Activated T-helper 17 cell treated with anti-CD3 and anti-CD28 coated beads, Interleukin-2, amount 50 U/mL, for 72 hours (primary cell): ENCODE measurements around the gene NIN. TPM values are rescaled to one million over a fixed set of nuclear protein-coding genes. Genes with fewer than 3 reads are reported as not detected.

ENCODE experiments used
- ATAC-seq: fragments of 150-1000 bp; cut with Tn5 transposase; replicated peaks from 2 replicates; pipeline ENCODE4 v1.10.0; 2021; ENCODE audit warnings: mild to moderate bottlenecking, moderate library complexity
- H3K27ac Mint-ChIP-seq: one replicate; pipeline ENCODE4 v1.8.0; 2022; ENCODE audit warnings: mixed read lengths
- H3K27me3 Mint-ChIP-seq: one replicate; pipeline ENCODE4 v1.8.0; 2022; ENCODE audit warnings: mixed read lengths
- H3K36me3 Mint-ChIP-seq: one replicate; pipeline ENCODE4 v1.8.0; 2022; ENCODE audit warnings: low read depth, mild to moderate bottlenecking, mixed read lengths
- H3K4me1 Mint-ChIP-seq: one replicate; pipeline ENCODE4 v1.8.0; 2022; ENCODE audit warnings: mixed read lengths
- H3K4me3 Mint-ChIP-seq: one replicate; pipeline ENCODE4 v1.8.0; 2022; ENCODE audit warnings: mild to moderate bottlenecking, mixed read lengths
- H3K9me3 Mint-ChIP-seq: one replicate; pipeline ENCODE4 v1.8.0; 2022; ENCODE audit warnings: mixed read lengths
- total RNA-seq, 2 donors: library from RNA; stranded (reverse); gene quantifications; one replicate each; pipeline ENCODE4 v1.2.3, GENCODE V29; 2022

The NIN gene
- total RNA-seq, 2 donors from 2014 or later: 25.9 to 42.2 TPM

GRCh38 chr14:50797250-50798047 lies 33.5 kb downstream of the NIN start:
- Mint-ChIP-seq H3K4me1 (peaks cover 23% of the 10 kb centered on the region), H3K9me3 (no peaks in the 10 kb centered on the region), H3K27ac (peak overlapping the region; percentile 76), H3K27me3 (no peaks in the 10 kb centered on the region), H3K36me3 (peaks cover 8% of the 10 kb centered on the region), H3K4me3 (no peak overlapping the region)
- ATAC-seq: no peak

- no peak overlapping the region for H3K4me3 Mint-ChIP-seq
- no peaks in the 10 kb centered on the region for H3K27me3 Mint-ChIP-seq
- H3K27ac Mint-ChIP-seq: peak overlapping the region; percentile 11
- no peak for ATAC-seq
- no peaks in the 10 kb centered on the region for H3K9me3 Mint-ChIP-seq
- peaks cover 18% of the 10 kb centered on the region for H3K36me3 Mint-ChIP-seq
- H3K4me1 Mint-ChIP-seq: peaks cover 31% of the 10 kb centered on the region
Observed at GRCh38 chr14:50796390-50796789, 34.6 kb downstream of the NIN start.

GRCh38 chr14:50795909-50796308 lies 35.1 kb downstream of the NIN start:
- Mint-ChIP-seq H3K4me3 (no peak overlapping the region), H3K9me3 (no peaks in the 10 kb centered on the region), H3K27ac (peak overlapping the region; percentile 11), H3K4me1 (peaks cover 31% of the 10 kb centered on the region), H3K36me3 (peaks cover 21% of the 10 kb centered on the region), H3K27me3 (no peaks in the 10 kb centered on the region)
- no peak for ATAC-seq

- Mint-ChIP-seq H3K27ac (no peak overlapping the region), H3K4me3 (no peak overlapping the region), H3K4me1 (peaks cover 31% of the 10 kb centered on the region), H3K36me3 (peaks cover 26% of the 10 kb centered on the region), H3K9me3 (no peaks in the 10 kb centered on the region), H3K27me3 (no peaks in the 10 kb centered on the region)
- no peak for ATAC-seq
Observed at GRCh38 chr14:50795142-50795541, 35.8 kb downstream of the NIN start.

GRCh38 chr14:50794068-50794645 lies 36.8 kb downstream of the NIN start:
- ATAC-seq: no peak
- peaks cover 31% of the 10 kb centered on the region for H3K4me1 Mint-ChIP-seq
- no peak overlapping the region for H3K4me3 Mint-ChIP-seq
- H3K9me3 Mint-ChIP-seq: no peaks in the 10 kb centered on the region
- H3K27ac Mint-ChIP-seq: peak overlapping the region; percentile 39
- no peaks in the 10 kb centered on the region for H3K27me3 Mint-ChIP-seq
- peaks cover 34% of the 10 kb centered on the region for H3K36me3 Mint-ChIP-seq

GRCh38 chr14:50792634-50793068 lies 38.3 kb downstream of the NIN start:
- Mint-ChIP-seq H3K27me3 (no peaks in the 10 kb centered on the region), H3K4me3 (peak overlapping the region; percentile 78), H3K4me1 (peaks cover 29% of the 10 kb centered on the region), H3K27ac (peak overlapping the region; percentile 86), H3K9me3 (no peaks in the 10 kb centered on the region), H3K36me3 (peaks cover 39% of the 10 kb centered on the region)
- ATAC-seq: no peak

- Mint-ChIP-seq H3K27ac (peak overlapping the region; percentile 86), H3K27me3 (no peaks in the 10 kb centered on the region), H3K4me1 (peaks cover 29% of the 10 kb centered on the region), H3K4me3 (peak overlapping the region; percentile 78), H3K9me3 (no peaks in the 10 kb centered on the region), H3K36me3 (peaks cover 39% of the 10 kb centered on the region)
- peak; percentile 16 for ATAC-seq
Observed at GRCh38 chr14:50792051-50792477, 38.9 kb downstream of the NIN start.

GRCh38 chr14:50791201-50791600 lies 39.8 kb downstream of the NIN start:
- Mint-ChIP-seq H3K9me3 (no peaks in the 10 kb centered on the region), H3K27ac (no peak overlapping the region), H3K4me3 (no peak overlapping the region), H3K27me3 (no peaks in the 10 kb centered on the region), H3K36me3 (peaks cover 39% of the 10 kb centered on the region), H3K4me1 (peaks cover 31% of the 10 kb centered on the region)
- ATAC-seq: no peak

- H3K27me3 Mint-ChIP-seq: no peaks in the 10 kb centered on the region
- H3K4me1 Mint-ChIP-seq: peaks cover 29% of the 10 kb centered on the region
- peaks cover 39% of the 10 kb centered on the region for H3K36me3 Mint-ChIP-seq
- no peak for ATAC-seq
- no peak overlapping the region for H3K27ac Mint-ChIP-seq
- H3K4me3 Mint-ChIP-seq: no peak overlapping the region
- no peaks in the 10 kb centered on the region for H3K9me3 Mint-ChIP-seq
Observed at GRCh38 chr14:50790589-50790988, 40.4 kb downstream of the NIN start.

GRCh38 chr14:50786751-50787464 lies 44.1 kb downstream of the NIN start:
- Mint-ChIP-seq H3K4me1 (peaks cover 29% of the 10 kb centered on the region), H3K4me3 (peak overlapping the region; percentile 66), H3K27ac (peak overlapping the region; percentile 63), H3K27me3 (no peaks in the 10 kb centered on the region), H3K9me3 (no peaks in the 10 kb centered on the region), H3K36me3 (peaks cover 26% of the 10 kb centered on the region)
- peak; percentile 77 for ATAC-seq

- Mint-ChIP-seq H3K9me3 (no peaks in the 10 kb centered on the region), H3K27me3 (no peaks in the 10 kb centered on the region), H3K27ac (peak overlapping the region; percentile 63), H3K4me3 (peak overlapping the region; percentile 66), H3K36me3 (peaks cover 17% of the 10 kb centered on the region), H3K4me1 (peaks cover 26% of the 10 kb centered on the region)
- peak; percentile 15 for ATAC-seq
Observed at GRCh38 chr14:50785457-50786063, 45.4 kb downstream of the NIN start.

- Mint-ChIP-seq H3K4me1 (peaks cover 26% of the 10 kb centered on the region), H3K27me3 (no peaks in the 10 kb centered on the region), H3K9me3 (no peaks in the 10 kb centered on the region), H3K27ac (peak overlapping the region; percentile 74), H3K36me3 (peaks cover 11% of the 10 kb centered on the region), H3K4me3 (peak overlapping the region; percentile 66)
- peak; percentile 59 for ATAC-seq
Observed at GRCh38 chr14:50784683-50785456, 46.1 kb downstream of the NIN start.

- no peak for ATAC-seq
- peak overlapping the region; percentile 74 for H3K27ac Mint-ChIP-seq
- H3K9me3 Mint-ChIP-seq: no peaks in the 10 kb centered on the region
- no peaks in the 10 kb centered on the region for H3K36me3 Mint-ChIP-seq
- peaks cover 35% of the 10 kb centered on the region for H3K4me1 Mint-ChIP-seq
- no peaks in the 10 kb centered on the region for H3K27me3 Mint-ChIP-seq
- H3K4me3 Mint-ChIP-seq: no peak overlapping the region
Observed at GRCh38 chr14:50783563-50783962, 47.4 kb downstream of the NIN start.

- Mint-ChIP-seq H3K9me3 (no peaks in the 10 kb centered on the region), H3K4me3 (no peak overlapping the region), H3K36me3 (peaks cover 17% of the 10 kb centered on the region), H3K27me3 (no peaks in the 10 kb centered on the region), H3K27ac (no peak overlapping the region), H3K4me1 (peaks cover 21% of the 10 kb centered on the region)
- ATAC-seq: no peak
Observed at GRCh38 chr14:50780393-50780792, 50.6 kb downstream of the NIN start.
